DOHH2 (cell line): Measurements from ENCODE around the gene APLP2.

Experiments
- H3F3A ChIP-seq: fragments of 200-600 bp; sonication (generic), shearing (Covaris generic); 2 replicates; pipeline ENCODE4 v1.6.0; 2016; ENCODE audit warnings: antibody characterized with exemption, mild to moderate bottlenecking; ENCODE audit not compliant: control insufficient read depth, insufficient read depth
- H3K27ac ChIP-seq: fragments of 200-600 bp; sonication (generic); 2 replicates; pipeline ENCODE4 v1.5.1; 2014; ENCODE audit warnings: low read depth, mild to moderate bottlenecking, low read length, moderate library complexity
- H3K27me3 ChIP-seq: fragments of 200-600 bp; sonication (generic); 2 replicates; pipeline ENCODE4 v1.6.1; 2014; ENCODE audit warnings: mild to moderate bottlenecking, low read length, mixed read lengths; ENCODE audit not compliant: control insufficient read depth
- H3K36me3 ChIP-seq: fragments of 200-600 bp; sonication (generic); 2 replicates; pipeline ENCODE4 v1.6.1; 2014; ENCODE audit warnings: mild to moderate bottlenecking, low read length, moderate library complexity, mixed read lengths; ENCODE audit not compliant: control insufficient read depth
- H3K4me1 ChIP-seq: fragments of 200-600 bp; sonication (generic); 2 replicates; pipeline ENCODE4 v1.6.1; 2014; ENCODE audit warnings: mild to moderate bottlenecking, low read length, mixed read lengths; ENCODE audit not compliant: control insufficient read depth
- H3K4me2 ChIP-seq: fragments of 200-600 bp; sonication (generic); 2 replicates; pipeline ENCODE4 v1.6.0; 2014; ENCODE audit warnings: mild to moderate bottlenecking, low read length, moderate library complexity
- H3K4me3 ChIP-seq: fragments of 200-600 bp; sonication (generic); 2 replicates; pipeline ENCODE4 v1.5.1; 2014; ENCODE audit warnings: mild to moderate bottlenecking, low read length, mixed read lengths
- H3K79me2 ChIP-seq: fragments of 200-600 bp; sonication (generic); 2 replicates; pipeline ENCODE4 v1.6.1; 2014; ENCODE audit warnings: mild to moderate bottlenecking, low read length, mixed read lengths; ENCODE audit not compliant: control insufficient read depth
- H3K9me2 ChIP-seq: fragments of 200-600 bp; sonication (generic); replicated peaks from 2 replicates; pipeline ENCODE4 v1.6.1; 2014; ENCODE audit warnings: mild to moderate bottlenecking, low read length, mixed read lengths; ENCODE audit not compliant: control insufficient read depth
- H3K9me3 ChIP-seq: fragments of 200-600 bp; sonication (generic); 2 replicates; pipeline ENCODE4 v1.6.1; 2014; ENCODE audit warnings: antibody characterized with exemption, low read length, mixed read lengths; ENCODE audit not compliant: control insufficient read depth, insufficient read depth
- H4K20me1 ChIP-seq: fragments of 200-600 bp; sonication (generic); 2 replicates; pipeline ENCODE4 v1.6.0; 2014; ENCODE audit warnings: low read depth, mild to moderate bottlenecking, antibody characterized with exemption, low read length, moderate library complexity; ENCODE audit not compliant: control insufficient read depth, insufficient read depth
- EZH2phosphoT487 ChIP-seq: fragments of 200-600 bp; sonication (generic); IDR thresholded peaks from 2 replicates; pipeline ENCODE4 v1.6.1; 2017; ENCODE audit warnings: borderline replicate concordance, mild to moderate bottlenecking, antibody characterized with exemption, low read length, moderate library complexity, mixed read lengths
- TF ChIP-seq, protein P1 (sequence below): fragments of 200-600 bp; sonication (generic); IDR thresholded peaks from one replicate; pipeline ENCODE4 v1.5.1; 2014; ENCODE audit warnings: antibody characterized with exemption, mild to moderate bottlenecking, low read depth, low read length; ENCODE audit not compliant: poor library complexity, severe bottlenecking

Gene APLP2

DNA sequence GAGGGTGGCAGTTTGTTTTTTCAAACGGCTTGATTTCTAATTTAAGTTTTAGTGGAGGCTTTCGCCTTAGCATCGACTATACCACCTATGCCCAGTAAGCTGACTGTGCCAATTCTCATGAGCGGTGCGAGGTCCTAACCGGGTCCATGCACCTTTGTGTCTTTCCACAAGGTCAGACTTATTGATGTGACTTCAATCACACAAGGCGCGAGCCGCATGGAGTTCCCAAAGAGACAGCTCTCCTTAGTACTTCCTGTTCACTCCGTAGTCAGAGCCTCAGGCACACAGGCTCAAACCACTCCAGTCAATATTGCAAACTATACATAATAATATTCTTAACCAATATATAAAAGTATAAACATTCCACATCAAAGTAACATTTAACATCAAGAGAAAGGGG is 108.1 kb downstream of the APLP2 start:
- no peaks in the 10 kb centered on the region for H3K27me3 ChIP-seq
- H3K9me3 ChIP-seq = no peaks in the 10 kb centered on the region
- H3K79me2 ChIP-seq = peaks cover 97% of the 10 kb centered on the region
- H3F3A ChIP-seq = peaks cover 49% of the 10 kb centered on the region
- H3K27ac ChIP-seq = peak overlapping the region; percentile 97
- H3K4me1 ChIP-seq = peaks cover 97% of the 10 kb centered on the region
- no peaks in the 10 kb centered on the region for H3K9me2 ChIP-seq
- H4K20me1 ChIP-seq = peaks cover 4% of the 10 kb centered on the region; the same call in 1 of the 2 replicates
- H3K4me3 ChIP-seq = peak overlapping the region; percentile 70
- peak overlapping the region; percentile 98 for H3K4me2 ChIP-seq
- peaks cover 53% of the 10 kb centered on the region for H3K36me3 ChIP-seq
- TF ChIP-seq, protein P1, sequence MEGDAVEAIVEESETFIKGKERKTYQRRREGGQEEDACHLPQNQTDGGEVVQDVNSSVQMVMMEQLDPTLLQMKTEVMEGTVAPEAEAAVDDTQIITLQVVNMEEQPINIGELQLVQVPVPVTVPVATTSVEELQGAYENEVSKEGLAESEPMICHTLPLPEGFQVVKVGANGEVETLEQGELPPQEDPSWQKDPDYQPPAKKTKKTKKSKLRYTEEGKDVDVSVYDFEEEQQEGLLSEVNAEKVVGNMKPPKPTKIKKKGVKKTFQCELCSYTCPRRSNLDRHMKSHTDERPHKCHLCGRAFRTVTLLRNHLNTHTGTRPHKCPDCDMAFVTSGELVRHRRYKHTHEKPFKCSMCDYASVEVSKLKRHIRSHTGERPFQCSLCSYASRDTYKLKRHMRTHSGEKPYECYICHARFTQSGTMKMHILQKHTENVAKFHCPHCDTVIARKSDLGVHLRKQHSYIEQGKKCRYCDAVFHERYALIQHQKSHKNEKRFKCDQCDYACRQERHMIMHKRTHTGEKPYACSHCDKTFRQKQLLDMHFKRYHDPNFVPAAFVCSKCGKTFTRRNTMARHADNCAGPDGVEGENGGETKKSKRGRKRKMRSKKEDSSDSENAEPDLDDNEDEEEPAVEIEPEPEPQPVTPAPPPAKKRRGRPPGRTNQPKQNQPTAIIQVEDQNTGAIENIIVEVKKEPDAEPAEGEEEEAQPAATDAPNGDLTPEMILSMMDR = no peak
- TF ChIP-seq EZH2phosphoT487 = no peak

DNA sequence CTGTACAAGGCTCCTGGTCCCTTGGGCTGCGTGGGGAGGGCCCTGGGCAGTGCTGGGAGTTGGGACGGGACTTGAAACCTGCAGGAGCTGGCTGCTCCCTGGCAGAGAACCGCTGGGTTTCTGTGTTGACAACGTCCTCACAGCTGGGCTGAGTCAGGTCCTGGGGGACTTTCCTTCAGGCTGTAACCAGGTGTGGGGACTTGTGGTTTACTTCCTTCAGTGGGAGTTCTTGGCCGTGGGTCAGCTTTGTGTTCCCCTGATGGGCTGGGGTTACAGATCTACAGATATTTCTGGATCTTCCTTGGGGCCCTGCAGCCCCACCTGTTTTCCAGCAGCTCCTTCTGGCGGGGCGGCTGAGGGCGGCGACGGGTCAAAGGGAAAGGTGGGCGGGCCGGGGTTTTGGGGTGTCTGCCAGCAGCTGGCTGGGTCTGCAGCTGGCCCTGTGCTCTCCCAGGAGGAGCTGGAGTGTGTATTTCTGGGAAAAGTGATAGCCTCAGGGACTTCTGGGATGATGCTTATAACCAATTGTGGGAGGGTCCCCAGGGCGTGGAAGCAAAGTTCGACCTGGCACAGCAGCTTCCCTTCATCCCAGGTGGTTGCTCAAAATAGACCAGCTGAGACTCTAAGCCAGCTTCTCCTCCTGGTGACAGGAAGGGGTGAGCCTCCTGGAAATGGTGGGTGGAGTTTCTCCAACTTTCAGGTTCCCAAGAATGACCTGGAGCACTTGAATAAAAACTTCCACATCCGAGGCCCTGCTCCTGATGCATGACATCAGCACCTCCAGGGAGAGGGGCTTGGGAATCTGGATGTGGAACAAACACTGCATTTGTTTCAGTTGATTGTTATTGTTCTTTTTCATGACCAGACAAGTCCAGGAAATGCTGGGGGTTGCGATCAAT is 109.0 kb downstream of the APLP2 start:
- Histone ChIP-seq H3K4me3 (peak overlapping the region; percentile 70), H3K79me2 (peaks cover 97% of the 10 kb centered on the region), H4K20me1 (no peaks in the 10 kb centered on the region), H3K4me1 (peaks cover 97% of the 10 kb centered on the region), H3K9me3 (no peaks in the 10 kb centered on the region), H3K36me3 (peaks cover 51% of the 10 kb centered on the region), H3K27ac (peak overlapping the region; percentile 97), H3K9me2 (no peaks in the 10 kb centered on the region), H3K27me3 (no peaks in the 10 kb centered on the region), H3F3A (peaks cover 49% of the 10 kb centered on the region), H3K4me2 (peak overlapping the region; percentile 98)
- no peak for TF ChIP-seq EZH2phosphoT487
- TF ChIP-seq, protein P1 = no peak

DNA sequence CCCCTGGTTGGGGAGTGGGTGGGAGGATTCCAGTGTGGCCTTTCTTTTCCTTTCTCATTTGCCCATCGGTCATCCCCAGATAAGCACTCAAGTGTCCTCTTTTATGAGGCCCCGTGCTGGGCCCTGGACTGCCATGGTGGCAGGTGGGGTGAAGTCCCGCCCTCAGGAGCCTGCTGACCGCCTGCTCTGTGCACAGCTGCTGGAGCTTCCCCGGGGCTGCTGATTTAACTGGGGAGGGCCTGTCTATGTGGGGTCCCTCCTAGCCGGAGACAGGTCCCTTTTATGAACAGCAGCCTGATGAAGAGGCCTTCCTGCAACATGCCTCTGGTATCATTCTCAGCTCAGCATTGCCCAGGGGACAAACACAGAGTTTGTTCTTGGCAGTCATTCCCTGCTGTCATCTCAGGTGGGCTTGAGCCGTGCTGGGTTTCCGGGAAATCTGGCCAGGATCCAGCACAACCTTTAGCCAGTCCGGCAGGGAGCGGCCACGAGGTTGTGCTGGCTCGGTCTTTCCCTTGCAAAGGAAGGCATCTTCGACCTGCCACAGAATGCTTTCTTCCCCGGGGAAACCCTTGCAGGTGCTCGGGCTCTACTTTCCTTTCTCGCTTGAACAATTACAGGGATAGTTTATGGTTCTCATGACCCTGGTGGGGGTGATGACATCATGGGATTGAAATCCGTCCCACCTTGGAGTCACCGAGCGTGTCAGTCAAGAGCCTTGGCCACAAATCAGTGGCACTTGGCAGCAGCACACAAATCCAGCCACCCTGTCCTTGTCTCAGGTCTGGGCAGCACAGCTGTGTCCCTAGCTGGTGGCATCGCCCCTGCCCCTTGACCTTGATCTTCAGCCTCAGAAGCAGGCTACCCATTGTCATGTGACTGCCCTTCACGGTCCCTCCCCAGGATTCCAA is 110.0 kb downstream of the APLP2 start:
- peak overlapping the region; percentile 97 for H3K27ac ChIP-seq
- H3K79me2 ChIP-seq = peaks cover 97% of the 10 kb centered on the region
- peak overlapping the region; percentile 70 for H3K4me3 ChIP-seq
- H4K20me1 ChIP-seq = no peaks in the 10 kb centered on the region
- TF ChIP-seq EZH2phosphoT487 = no peak
- TF ChIP-seq, protein P1 = no peak
- peaks cover 47% of the 10 kb centered on the region for H3F3A ChIP-seq
- H3K27me3 ChIP-seq = no peaks in the 10 kb centered on the region
- peaks cover 97% of the 10 kb centered on the region for H3K4me1 ChIP-seq
- peaks cover 52% of the 10 kb centered on the region for H3K36me3 ChIP-seq
- H3K9me2 ChIP-seq = no peaks in the 10 kb centered on the region
- no peaks in the 10 kb centered on the region for H3K9me3 ChIP-seq
- peak overlapping the region; percentile 98 for H3K4me2 ChIP-seq
